ENCODE measurements around the gene TEX14.

GRCh38 chr17:58508341-58509067 is 183.3 kb downstream of the TEX14 start:
- TF ChIP-seq CTCF (IDR thresholded peaks at IDR 0.05) (no peak), POLR2A (IDR thresholded peaks at IDR 0.05) (no peak)
